A549 (cell line): ENCODE data around the gene REXO2. TPM values are rescaled to one million over a fixed set of nuclear protein-coding genes. Genes with fewer than 3 reads are reported as not detected.

ENCODE experiments used
- ATAC-seq, 2 experiments: fragments of 200-7000 bp in 1 of 2; fragments of >200 bp in 1 of 2; cut with Nextera tagmentation in 1 of 2; cut with Tn5 transposase in 1 of 2; 3 replicates each; pipeline versions ENCODE4 v1.8.0 to v1.9.1; 2018 to 2020; ENCODE audit warnings: mild to moderate bottlenecking in 1 of 2, moderate library complexity in 1 of 2
- CTCF ChIA-PET: fragments of 300-600 bp; sonication (Branson Sonifier 250); formaldehyde crosslinking; extraction: SDS; loops from one replicate; lab custom pipeline; 2021; ENCODE audit warnings: antibody characterized with exemption, inconsistent platforms; lab: Yijun Ruan, JAX
- POLR2A ChIA-PET: fragments of 350-600 bp; formaldehyde crosslinking; extraction: SDS; loops from one replicate; lab custom pipeline; 2021; ENCODE audit warnings: antibody characterized with exemption, inconsistent platforms; lab: Yijun Ruan, JAX
- DNase-seq, 2 experiments: peaks; one replicate each; pipeline versions ENCODE4 v3.0.0 to v3.0.0-alpha.2; 2011 to 2016; ENCODE audit warnings: low read depth in 1 of 2, low spot score in 1 of 2
- FAIRE-seq: peaks from 2 replicates; lab custom pipeline; 2011; peaks lifted over from hg19 to GRCh38; lab: Jason Lieb, UNC
- H3K27ac ChIP-seq, 2 experiments: fragments of >200 bp; sonication (Bioruptor Twin); formaldehyde crosslinking; 3 replicates each; pipeline ENCODE4 v1.5.1; 2016 to 2017
- H3K4me1 ChIP-seq: fragments of >200 bp; sonication (Bioruptor Twin); formaldehyde crosslinking; 3 replicates; pipeline ENCODE4 v1.6.1; 2016
- H3K4me2 ChIP-seq: fragments of >200 bp; sonication (Bioruptor Twin); formaldehyde crosslinking; 3 replicates; pipeline ENCODE4 v1.6.1; 2016
- H3K4me3 ChIP-seq: fragments of >200 bp; sonication (Bioruptor Twin); formaldehyde crosslinking; 3 replicates; pipeline ENCODE4 v1.5.1; 2016
- H3K9me3 ChIP-seq: fragments of >200 bp; sonication (Bioruptor Twin); formaldehyde crosslinking; 3 replicates; pipeline ENCODE4 v1.6.1; 2016
- BHLHE40 ChIP-seq: IDR thresholded peaks from 2 replicates; pipeline ENCODE4 v1.6.1; 2012; ENCODE audit warnings: low read depth, low read length, inconsistent platforms
- EP300 ChIP-seq, 2 experiments: fragments of >200 bp; sonication (Bioruptor Twin); formaldehyde crosslinking; IDR thresholded peaks; 2 replicates in 1 of 2; 3 replicates in 1 of 2; pipeline ENCODE4 v1.6.1; 2016 to 2017
- FOSL2 ChIP-seq, 2 experiments: fragments of 450-650 bp in 1 of 2; fragments of >200 bp in 1 of 2; sonication (Bioruptor Twin) in 1 of 2; formaldehyde crosslinking; IDR thresholded peaks; 2 replicates each; pipeline versions ENCODE4 v1.5.0 to v1.6.1; 2016 to 2020; ENCODE audit warnings: mild to moderate bottlenecking in 1 of 2, moderate library complexity in 1 of 2
- GATA3 ChIP-seq: IDR thresholded peaks from 2 replicates; pipeline ENCODE4 v1.6.1; 2012; ENCODE audit warnings: borderline replicate concordance
- HDAC2 ChIP-seq: fragments of 200-600 bp; sonication (generic); IDR thresholded peaks from 2 replicates; pipeline ENCODE4 v1.6.1; 2016
- HOXB5 ChIP-seq: fragments of 250-450 bp; sonication (Bioruptor Pico); IDR thresholded peaks from 2 replicates; pipeline ENCODE4 v1.5.0; 2020; ENCODE audit warnings: mild to moderate bottlenecking, moderate library complexity
- JUN ChIP-seq, 2 experiments: fragments of >200 bp; sonication (Bioruptor Twin); formaldehyde crosslinking; IDR thresholded peaks; 2 replicates in 1 of 2; 3 replicates in 1 of 2; pipeline ENCODE4 v1.6.1; 2016 to 2017
- KDM5A ChIP-seq: fragments of 200-600 bp; sonication (generic); IDR thresholded peaks from 2 replicates; pipeline ENCODE4 v1.6.1; 2016; ENCODE audit warnings: antibody characterized with exemption, mild to moderate bottlenecking
- MYC ChIP-seq: IDR thresholded peaks from 2 replicates; pipeline ENCODE4 v1.6.1; 2012; ENCODE audit warnings: mild to moderate bottlenecking, inconsistent platforms, low read length, improper control_type of control experiment, borderline replicate concordance
- POLR2A ChIP-seq: IDR thresholded peaks from 2 replicates; pipeline ENCODE4 v1.6.1; 2012; ENCODE audit warnings: mild to moderate bottlenecking, low read length
- RCOR1 ChIP-seq: fragments of 150-350 bp; IDR thresholded peaks from 2 replicates; pipeline ENCODE4 v1.6.1; 2014; ENCODE audit warnings: antibody characterized with exemption, low read length, low read depth
- TP53 ChIP-seq: fragments of 250-450 bp; sonication (Bioruptor Pico); IDR thresholded peaks from 2 replicates; pipeline ENCODE4 v1.5.0; 2021; ENCODE audit warnings: mild to moderate bottlenecking, moderate library complexity
- ZC3H11A ChIP-seq: fragments of 450-650 bp; IDR thresholded peaks from 2 replicates; pipeline ENCODE4 v1.6.1; 2014; ENCODE audit warnings: antibody characterized with exemption, mild to moderate bottlenecking
- ZSCAN20 ChIP-seq: fragments of 250-450 bp; sonication (Bioruptor Pico); IDR thresholded peaks from 2 replicates; pipeline ENCODE4 v1.8.0; 2022; ENCODE audit warnings: mild to moderate bottlenecking, moderate library complexity
- WGBS: methylation state at CpG from one replicate; pipeline ENCODE4 v1.1.6; 2017; ENCODE audit errors: missing lambda C conversion rate; 5-methylcytosine and 5-hydroxymethylcytosine counted together
- polyA minus RNA-seq: library from RNA; depleted of rRNA, polyadenylated mRNA; stranded (reverse); fragments of >200 nt; gene quantifications from 2 replicates; pipeline ENCODE4 v1.2.3, GENCODE V29; 2011; rRNA and poly(A)+ RNA removed
- polyA plus RNA-seq, 4 experiments: library from polyadenylated mRNA; depleted of rRNA in 3 of 4; stranded (reverse); fragments of >200 nt; fragmentation: RNase III in 1 of 4; extraction: RNeasy Plus Mini Kit Qiagen cat#74134 plus additional on column Dnase treatment in 1 of 4; gene quantifications; 2 replicates in 3 of 4; 3 replicates in 1 of 4; pipeline ENCODE4 v1.2.3, GENCODE V29; 2011 to 2017
- TF ChIP-seq, protein P1 (sequence below): IDR thresholded peaks from 2 replicates; pipeline ENCODE4 v1.6.1; 2012
- TF ChIP-seq, protein P2 (sequence below): fragments of >200 bp; sonication (Bioruptor Twin); formaldehyde crosslinking; IDR thresholded peaks from 3 replicates; pipeline ENCODE4 v1.5.1; 2016
- TF ChIP-seq, protein P3 (sequence below): IDR thresholded peaks from 2 replicates; pipeline ENCODE4 v1.6.1; 2012; ENCODE audit warnings: low read depth, borderline replicate concordance
- TF ChIP-seq, protein P4 (sequence below): fragments of 450-650 bp; IDR thresholded peaks from 2 replicates; pipeline ENCODE4 v1.6.1; 2014; ENCODE audit warnings: antibody characterized with exemption
- TF ChIP-seq, protein P5 (sequence below): IDR thresholded peaks from 2 replicates; pipeline ENCODE4 v1.6.1; 2012

The REXO2 gene
- 215 and 226 TPM in 2 replicates for polyA plus RNA-seq (2011; rRNA removed)
- polyA plus RNA-seq (2012; cell fraction: cytosol; rRNA removed), result 175 and 229 TPM in 2 replicates
- polyA plus RNA-seq (2012; cell fraction: nucleus; rRNA removed), result 74.8 and 117 TPM in 2 replicates
- 192 to 218 TPM (median 214 TPM) in 3 replicates for polyA plus RNA-seq (2017; fragmentation: RNase III; extraction: RNeasy Plus Mini Kit Qiagen cat#74134 plus additional on column Dnase treatment)
- polyA minus RNA-seq, result 22.4 and 22.6 TPM in 2 replicates

- Histone ChIP-seq H3K4me3 (peak within 1 kb of the TSS; percentile 94), H3K27ac (peak within 1 kb of the TSS; percentile 86 to 100), H3K9me3 (no peaks in the 10 kb centered on the region)
- FAIRE-seq, result no peak
- CTCF ChIA-PET, result interaction anchor here (0.6 to 1.5 kb wide), 4 partner anchors 68 to 160 kb away, joined by 3 to 5 read pairs (median 3); no protein-coding TSS in a partner anchor
- TF ChIP-seq, protein P1, sequence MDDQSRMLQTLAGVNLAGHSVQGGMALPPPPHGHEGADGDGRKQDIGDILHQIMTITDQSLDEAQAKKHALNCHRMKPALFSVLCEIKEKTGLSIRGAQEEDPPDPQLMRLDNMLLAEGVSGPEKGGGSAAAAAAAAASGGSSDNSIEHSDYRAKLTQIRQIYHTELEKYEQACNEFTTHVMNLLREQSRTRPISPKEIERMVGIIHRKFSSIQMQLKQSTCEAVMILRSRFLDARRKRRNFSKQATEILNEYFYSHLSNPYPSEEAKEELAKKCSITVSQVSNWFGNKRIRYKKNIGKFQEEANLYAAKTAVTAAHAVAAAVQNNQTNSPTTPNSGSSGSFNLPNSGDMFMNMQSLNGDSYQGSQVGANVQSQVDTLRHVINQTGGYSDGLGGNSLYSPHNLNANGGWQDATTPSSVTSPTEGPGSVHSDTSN, result no peak
- no peak for TF ChIP-seq ZSCAN20 (CRISPR knock-in tag)
- TF ChIP-seq MYC, result peak; percentile 78
- TF ChIP-seq, protein P2, sequence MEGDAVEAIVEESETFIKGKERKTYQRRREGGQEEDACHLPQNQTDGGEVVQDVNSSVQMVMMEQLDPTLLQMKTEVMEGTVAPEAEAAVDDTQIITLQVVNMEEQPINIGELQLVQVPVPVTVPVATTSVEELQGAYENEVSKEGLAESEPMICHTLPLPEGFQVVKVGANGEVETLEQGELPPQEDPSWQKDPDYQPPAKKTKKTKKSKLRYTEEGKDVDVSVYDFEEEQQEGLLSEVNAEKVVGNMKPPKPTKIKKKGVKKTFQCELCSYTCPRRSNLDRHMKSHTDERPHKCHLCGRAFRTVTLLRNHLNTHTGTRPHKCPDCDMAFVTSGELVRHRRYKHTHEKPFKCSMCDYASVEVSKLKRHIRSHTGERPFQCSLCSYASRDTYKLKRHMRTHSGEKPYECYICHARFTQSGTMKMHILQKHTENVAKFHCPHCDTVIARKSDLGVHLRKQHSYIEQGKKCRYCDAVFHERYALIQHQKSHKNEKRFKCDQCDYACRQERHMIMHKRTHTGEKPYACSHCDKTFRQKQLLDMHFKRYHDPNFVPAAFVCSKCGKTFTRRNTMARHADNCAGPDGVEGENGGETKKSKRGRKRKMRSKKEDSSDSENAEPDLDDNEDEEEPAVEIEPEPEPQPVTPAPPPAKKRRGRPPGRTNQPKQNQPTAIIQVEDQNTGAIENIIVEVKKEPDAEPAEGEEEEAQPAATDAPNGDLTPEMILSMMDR, result no peak
- no peak for TF ChIP-seq TP53 (CRISPR knock-in tag)
- TF ChIP-seq, protein P3, sequence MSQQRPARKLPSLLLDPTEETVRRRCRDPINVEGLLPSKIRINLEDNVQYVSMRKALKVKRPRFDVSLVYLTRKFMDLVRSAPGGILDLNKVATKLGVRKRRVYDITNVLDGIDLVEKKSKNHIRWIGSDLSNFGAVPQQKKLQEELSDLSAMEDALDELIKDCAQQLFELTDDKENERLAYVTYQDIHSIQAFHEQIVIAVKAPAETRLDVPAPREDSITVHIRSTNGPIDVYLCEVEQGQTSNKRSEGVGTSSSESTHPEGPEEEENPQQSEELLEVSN, result peak; percentile 30; the same call in 1 of the 2 replicates
- TF ChIP-seq EP300 (IDR thresholded peaks at IDR 0.05), result no peak
- no peak for TF ChIP-seq BHLHE40
- no peak for TF ChIP-seq FOSL2 (IDR thresholded peaks at IDR 0.05)
- TF ChIP-seq FOSL2 (CRISPR knock-in tag; IDR thresholded peaks at IDR 0.05), result 0 out of 2 replicates have a peak, but pooled peaks have one; percentile 15
- no peak for TF ChIP-seq ZC3H11A
- TF ChIP-seq HOXB5 (CRISPR knock-in tag), result no peak
- TF ChIP-seq, protein P4, sequence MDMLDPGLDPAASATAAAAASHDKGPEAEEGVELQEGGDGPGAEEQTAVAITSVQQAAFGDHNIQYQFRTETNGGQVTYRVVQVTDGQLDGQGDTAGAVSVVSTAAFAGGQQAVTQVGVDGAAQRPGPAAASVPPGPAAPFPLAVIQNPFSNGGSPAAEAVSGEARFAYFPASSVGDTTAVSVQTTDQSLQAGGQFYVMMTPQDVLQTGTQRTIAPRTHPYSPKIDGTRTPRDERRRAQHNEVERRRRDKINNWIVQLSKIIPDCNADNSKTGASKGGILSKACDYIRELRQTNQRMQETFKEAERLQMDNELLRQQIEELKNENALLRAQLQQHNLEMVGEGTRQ, result 0 out of 2 replicates have a peak, but pooled peaks have one; percentile 22
- no peak for TF ChIP-seq KDM5A
- TF ChIP-seq, protein P5, sequence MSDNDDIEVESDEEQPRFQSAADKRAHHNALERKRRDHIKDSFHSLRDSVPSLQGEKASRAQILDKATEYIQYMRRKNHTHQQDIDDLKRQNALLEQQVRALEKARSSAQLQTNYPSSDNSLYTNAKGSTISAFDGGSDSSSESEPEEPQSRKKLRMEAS, result peak; percentile 92
- no peak for TF ChIP-seq HDAC2
- peak; percentile 41 for TF ChIP-seq POLR2A
- TF ChIP-seq GATA3, result no peak
- no peak for TF ChIP-seq RCOR1
- peak in 1 of 2 experiments; percentile 39; a peak in 1 of 5 replicates for TF ChIP-seq JUN (IDR thresholded peaks at IDR 0.05)
- TF ChIP-seq, all 56 proteins: peak for 7
- DNase-seq (peak; percentile 80 to 93), ATAC-seq (peak; percentile 96 to 98)
- POLR2A ChIA-PET, result interaction anchor here (0.6 to 1.0 kb wide), 3 partner anchors 10 to 144 kb away, joined by 4 to 5 read pairs (median 4); partner anchors contain the start of gene NNMT
- peaks cover 21% of the 10 kb centered on the region for H3K4me1 ChIP-seq
- WGBS, result 0% methylated on average over 12 of the region's 64 CpGs
- peak within 1 kb of the TSS; percentile 75 for H3K4me2 ChIP-seq
Measured at GRCh38 chr11:114439229-114440120, at the start of gene REXO2. REXO2 (plus strand) TSS chr11:114439467; CDS start chr11:114439529, 62 bp downstream.
